Measurements from ENCODE around the gene LYST. TPM values are rescaled to one million over a fixed set of nuclear protein-coding genes. Genes with fewer than 3 reads are reported as not detected.

Gene LYST
- total and polyA plus RNA-seq, 10 of the 15 experiments (the other 5 are each of a cell fraction or from before 2014, with no cell fraction given), result 3.3 to 28.1 (median 5.6) TPM

DNA sequence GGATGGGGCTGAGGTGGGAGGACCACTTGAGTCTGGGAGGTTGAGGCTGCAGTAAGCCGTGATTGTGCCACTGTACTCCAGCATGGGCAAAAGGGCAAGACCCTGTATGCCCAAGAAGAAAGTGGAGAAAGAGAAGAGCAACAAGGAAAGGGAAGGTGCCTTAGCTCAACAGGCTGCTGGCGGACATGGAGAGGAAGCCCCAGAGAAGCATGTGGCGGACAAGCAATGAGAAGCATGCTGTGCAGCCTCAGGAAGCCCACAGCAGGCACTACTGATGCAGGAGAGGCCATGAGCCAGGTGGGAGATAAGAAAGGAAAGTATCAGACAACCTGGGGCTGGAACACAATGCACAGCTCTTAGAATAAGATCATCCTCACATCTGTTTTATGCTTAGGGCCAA is 184.5 kb downstream of the LYST start:
- WGBS (ENCODE audit: insufficient coverage, insufficient replicate concordance, low lambda C conversion rate, missing lambda C conversion rate), result 79% methylated on average over 3 of the region's 3 CpGs
- in situ Hi-C loops (cut with MboI), result no loop called here
- TF ChIP-seq, protein P1, sequence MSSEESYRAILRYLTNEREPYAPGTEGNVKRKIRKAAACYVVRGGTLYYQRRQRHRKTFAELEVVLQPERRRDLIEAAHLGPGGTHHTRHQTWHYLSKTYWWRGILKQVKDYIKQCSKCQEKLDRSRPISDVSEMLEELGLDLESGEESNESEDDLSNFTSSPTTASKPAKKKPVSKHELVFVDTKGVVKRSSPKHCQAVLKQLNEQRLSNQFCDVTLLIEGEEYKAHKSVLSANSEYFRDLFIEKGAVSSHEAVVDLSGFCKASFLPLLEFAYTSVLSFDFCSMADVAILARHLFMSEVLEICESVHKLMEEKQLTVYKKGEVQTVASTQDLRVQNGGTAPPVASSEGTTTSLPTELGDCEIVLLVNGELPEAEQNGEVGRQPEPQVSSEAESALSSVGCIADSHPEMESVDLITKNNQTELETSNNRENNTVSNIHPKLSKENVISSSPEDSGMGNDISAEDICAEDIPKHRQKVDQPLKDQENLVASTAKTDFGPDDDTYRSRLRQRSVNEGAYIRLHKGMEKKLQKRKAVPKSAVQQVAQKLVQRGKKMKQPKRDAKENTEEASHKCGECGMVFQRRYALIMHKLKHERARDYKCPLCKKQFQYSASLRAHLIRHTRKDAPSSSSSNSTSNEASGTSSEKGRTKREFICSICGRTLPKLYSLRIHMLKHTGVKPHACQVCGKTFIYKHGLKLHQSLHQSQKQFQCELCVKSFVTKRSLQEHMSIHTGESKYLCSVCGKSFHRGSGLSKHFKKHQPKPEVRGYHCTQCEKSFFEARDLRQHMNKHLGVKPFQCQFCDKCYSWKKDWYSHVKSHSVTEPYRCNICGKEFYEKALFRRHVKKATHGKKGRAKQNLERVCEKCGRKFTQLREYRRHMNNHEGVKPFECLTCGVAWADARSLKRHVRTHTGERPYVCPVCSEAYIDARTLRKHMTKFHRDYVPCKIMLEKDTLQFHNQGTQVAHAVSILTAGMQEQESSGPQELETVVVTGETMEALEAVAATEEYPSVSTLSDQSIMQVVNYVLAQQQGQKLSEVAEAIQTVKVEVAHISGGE (CRISPR knock-in tag; IDR thresholded peaks at IDR 0.05), result no peak
- TF ChIP-seq, protein P2, sequence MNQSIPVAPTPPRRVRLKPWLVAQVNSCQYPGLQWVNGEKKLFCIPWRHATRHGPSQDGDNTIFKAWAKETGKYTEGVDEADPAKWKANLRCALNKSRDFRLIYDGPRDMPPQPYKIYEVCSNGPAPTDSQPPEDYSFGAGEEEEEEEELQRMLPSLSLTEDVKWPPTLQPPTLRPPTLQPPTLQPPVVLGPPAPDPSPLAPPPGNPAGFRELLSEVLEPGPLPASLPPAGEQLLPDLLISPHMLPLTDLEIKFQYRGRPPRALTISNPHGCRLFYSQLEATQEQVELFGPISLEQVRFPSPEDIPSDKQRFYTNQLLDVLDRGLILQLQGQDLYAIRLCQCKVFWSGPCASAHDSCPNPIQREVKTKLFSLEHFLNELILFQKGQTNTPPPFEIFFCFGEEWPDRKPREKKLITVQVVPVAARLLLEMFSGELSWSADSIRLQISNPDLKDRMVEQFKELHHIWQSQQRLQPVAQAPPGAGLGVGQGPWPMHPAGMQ (IDR thresholded peaks at IDR 0.05; ENCODE audit: borderline replicate concordance), result no peak
- no peak for TF ChIP-seq KAT2A (conservative IDR thresholded peaks at IDR 0.05; ENCODE audit: control insufficient read depth, low read depth, low read length)
- no peak for TF ChIP-seq TCF7 (IDR thresholded peaks at IDR 0.05; ENCODE audit: borderline replicate concordance)
- no peak for TF ChIP-seq ESRRA (IDR thresholded peaks at IDR 0.05; ENCODE audit: low read length)
- TF ChIP-seq FOXK2 (IDR thresholded peaks at IDR 0.05), result no peak
- TF ChIP-seq, protein P3, sequence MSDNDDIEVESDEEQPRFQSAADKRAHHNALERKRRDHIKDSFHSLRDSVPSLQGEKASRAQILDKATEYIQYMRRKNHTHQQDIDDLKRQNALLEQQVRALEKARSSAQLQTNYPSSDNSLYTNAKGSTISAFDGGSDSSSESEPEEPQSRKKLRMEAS (IDR thresholded peaks at IDR 0.05; ENCODE audit: low read depth, low read length), result no peak
- no peak for TF ChIP-seq TCF12 (IDR thresholded peaks at IDR 0.05; ENCODE audit: low read depth, low read length)
- TF ChIP-seq, protein P4, sequence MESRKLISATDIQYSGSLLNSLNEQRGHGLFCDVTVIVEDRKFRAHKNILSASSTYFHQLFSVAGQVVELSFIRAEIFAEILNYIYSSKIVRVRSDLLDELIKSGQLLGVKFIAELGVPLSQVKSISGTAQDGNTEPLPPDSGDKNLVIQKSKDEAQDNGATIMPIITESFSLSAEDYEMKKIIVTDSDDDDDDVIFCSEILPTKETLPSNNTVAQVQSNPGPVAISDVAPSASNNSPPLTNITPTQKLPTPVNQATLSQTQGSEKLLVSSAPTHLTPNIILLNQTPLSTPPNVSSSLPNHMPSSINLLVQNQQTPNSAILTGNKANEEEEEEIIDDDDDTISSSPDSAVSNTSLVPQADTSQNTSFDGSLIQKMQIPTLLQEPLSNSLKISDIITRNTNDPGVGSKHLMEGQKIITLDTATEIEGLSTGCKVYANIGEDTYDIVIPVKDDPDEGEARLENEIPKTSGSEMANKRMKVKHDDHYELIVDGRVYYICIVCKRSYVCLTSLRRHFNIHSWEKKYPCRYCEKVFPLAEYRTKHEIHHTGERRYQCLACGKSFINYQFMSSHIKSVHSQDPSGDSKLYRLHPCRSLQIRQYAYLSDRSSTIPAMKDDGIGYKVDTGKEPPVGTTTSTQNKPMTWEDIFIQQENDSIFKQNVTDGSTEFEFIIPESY (IDR thresholded peaks at IDR 0.05), result no peak
- TF ChIP-seq, protein P5, sequence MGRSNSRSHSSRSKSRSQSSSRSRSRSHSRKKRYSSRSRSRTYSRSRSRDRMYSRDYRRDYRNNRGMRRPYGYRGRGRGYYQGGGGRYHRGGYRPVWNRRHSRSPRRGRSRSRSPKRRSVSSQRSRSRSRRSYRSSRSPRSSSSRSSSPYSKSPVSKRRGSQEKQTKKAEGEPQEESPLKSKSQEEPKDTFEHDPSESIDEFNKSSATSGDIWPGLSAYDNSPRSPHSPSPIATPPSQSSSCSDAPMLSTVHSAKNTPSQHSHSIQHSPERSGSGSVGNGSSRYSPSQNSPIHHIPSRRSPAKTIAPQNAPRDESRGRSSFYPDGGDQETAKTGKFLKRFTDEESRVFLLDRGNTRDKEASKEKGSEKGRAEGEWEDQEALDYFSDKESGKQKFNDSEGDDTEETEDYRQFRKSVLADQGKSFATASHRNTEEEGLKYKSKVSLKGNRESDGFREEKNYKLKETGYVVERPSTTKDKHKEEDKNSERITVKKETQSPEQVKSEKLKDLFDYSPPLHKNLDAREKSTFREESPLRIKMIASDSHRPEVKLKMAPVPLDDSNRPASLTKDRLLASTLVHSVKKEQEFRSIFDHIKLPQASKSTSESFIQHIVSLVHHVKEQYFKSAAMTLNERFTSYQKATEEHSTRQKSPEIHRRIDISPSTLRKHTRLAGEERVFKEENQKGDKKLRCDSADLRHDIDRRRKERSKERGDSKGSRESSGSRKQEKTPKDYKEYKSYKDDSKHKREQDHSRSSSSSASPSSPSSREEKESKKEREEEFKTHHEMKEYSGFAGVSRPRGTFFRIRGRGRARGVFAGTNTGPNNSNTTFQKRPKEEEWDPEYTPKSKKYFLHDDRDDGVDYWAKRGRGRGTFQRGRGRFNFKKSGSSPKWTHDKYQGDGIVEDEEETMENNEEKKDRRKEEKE (IDR thresholded peaks at IDR 0.05), result no peak
- no peak for TF ChIP-seq HDAC2 (IDR thresholded peaks at IDR 0.05)
- no peak for TF ChIP-seq NR2C2 (IDR thresholded peaks at IDR 0.05; ENCODE audit: borderline replicate concordance, control insufficient read depth, insufficient read length, low read depth)
- TF ChIP-seq CBX5 (IDR thresholded peaks at IDR 0.05; ENCODE audit: low read depth), result no peak

More for the DNA sequence above, 184.5 kb downstream of the LYST start:
- no peaks in the 10 kb centered on the region for H3K79me2 ChIP-seq (ENCODE audit: control insufficient read depth, insufficient read depth, low read length)
- H2AFZ ChIP-seq (ENCODE audit: control insufficient read depth, low read depth, low read length), result no peak overlapping the region
- H3K9ac ChIP-seq (ENCODE audit: control insufficient read depth, insufficient read depth, low read length), result no peak overlapping the region
- H3K9me3 ChIP-seq (replicated peaks; ENCODE audit: control insufficient read depth, insufficient read depth, low read length), result no peaks in the 10 kb centered on the region
- CTCF ChIA-PET, result no interaction called here
- no peak for DNase-seq (ENCODE audit: low read depth, low spot score)
- H3K4me1 ChIP-seq (ENCODE audit: control insufficient read depth, insufficient read depth, low read length), result no peaks in the 10 kb centered on the region
- no TSS peak for BruUV-seq (replicated peaks)
- no peak overlapping the region for H3K4me2 ChIP-seq (ENCODE audit: control insufficient read depth, insufficient read depth)
- no peaks in the 10 kb centered on the region for H4K20me1 ChIP-seq (ENCODE audit: control insufficient read depth, insufficient read depth)
- ATAC-seq, result no peak
- SMC1A ChIA-PET (ENCODE audit: uncharacterized antibody, unreplicated experiment), result no interaction called here
- H3K4me3 ChIP-seq, result no peak overlapping the region
- no peak overlapping the region for H3K27ac ChIP-seq (ENCODE audit: control insufficient read depth, insufficient read depth)
- RAD21 ChIA-PET (ENCODE audit: unreplicated experiment), result no interaction called here
- no peak for FAIRE-seq
- POLR2A ChIA-PET, result no interaction called here
- intact Hi-C loops (cut with micrococcal nuclease; ENCODE audit: unreplicated experiment), result no loop called here
- no peaks in the 10 kb centered on the region for H3K27me3 ChIP-seq (replicated peaks in 1 of 2; ENCODE audit: control insufficient read depth in 2 of 2, insufficient read depth in 2 of 2, low read length in 1 of 2)
- H3K36me3 ChIP-seq (ENCODE audit: control insufficient read depth in 2 of 2, insufficient read depth in 2 of 2, low read length in 1 of 2), result no peaks in the 10 kb centered on the region
